ENCODE data around the gene GXYLT2. TPM values are rescaled to one million over a fixed set of nuclear protein-coding genes. Genes with fewer than 3 reads are reported as not detected.

GXYLT2 gene
- total RNA-seq, 2 donors from 2014 or later, result 5.2 to 5.6 TPM

DNA sequence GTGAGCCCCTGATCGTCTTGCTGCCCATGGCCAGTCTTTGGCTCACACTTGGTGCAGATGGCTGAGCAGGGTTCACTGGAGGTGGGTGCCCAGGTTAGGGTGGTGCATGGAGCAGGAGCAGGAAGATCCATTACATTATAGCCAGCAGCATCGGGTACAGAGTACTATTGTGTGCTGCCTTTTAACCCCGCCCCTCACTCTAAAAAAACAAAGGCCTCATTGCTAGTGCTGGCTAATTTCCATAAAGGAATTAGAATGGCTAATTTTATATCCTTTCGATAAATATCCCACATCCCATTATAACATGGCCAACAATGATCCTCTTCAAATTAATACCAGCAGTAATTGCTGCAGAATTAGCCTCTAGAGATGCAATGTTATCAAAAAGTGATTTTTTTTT is 63.0 kb downstream of the GXYLT2 start:
- Histone ChIP-seq H3K9me3 (no peaks in the 10 kb centered on the region), H3K27ac (no peak overlapping the region), H3K27me3 (no peaks in the 10 kb centered on the region), H3K4me3 (no peak overlapping the region), H3K36me3 (replicated peaks in 1 of 2; ENCODE audit: insufficient read depth in 1 of 2, low read depth in 2 of 2) (no peaks in the 10 kb centered on the region), H3K4me1 (no peaks in the 10 kb centered on the region)
- TF ChIP-seq POLR2A (IDR thresholded peaks at IDR 0.05), result no peak
- TF ChIP-seq, protein P1, sequence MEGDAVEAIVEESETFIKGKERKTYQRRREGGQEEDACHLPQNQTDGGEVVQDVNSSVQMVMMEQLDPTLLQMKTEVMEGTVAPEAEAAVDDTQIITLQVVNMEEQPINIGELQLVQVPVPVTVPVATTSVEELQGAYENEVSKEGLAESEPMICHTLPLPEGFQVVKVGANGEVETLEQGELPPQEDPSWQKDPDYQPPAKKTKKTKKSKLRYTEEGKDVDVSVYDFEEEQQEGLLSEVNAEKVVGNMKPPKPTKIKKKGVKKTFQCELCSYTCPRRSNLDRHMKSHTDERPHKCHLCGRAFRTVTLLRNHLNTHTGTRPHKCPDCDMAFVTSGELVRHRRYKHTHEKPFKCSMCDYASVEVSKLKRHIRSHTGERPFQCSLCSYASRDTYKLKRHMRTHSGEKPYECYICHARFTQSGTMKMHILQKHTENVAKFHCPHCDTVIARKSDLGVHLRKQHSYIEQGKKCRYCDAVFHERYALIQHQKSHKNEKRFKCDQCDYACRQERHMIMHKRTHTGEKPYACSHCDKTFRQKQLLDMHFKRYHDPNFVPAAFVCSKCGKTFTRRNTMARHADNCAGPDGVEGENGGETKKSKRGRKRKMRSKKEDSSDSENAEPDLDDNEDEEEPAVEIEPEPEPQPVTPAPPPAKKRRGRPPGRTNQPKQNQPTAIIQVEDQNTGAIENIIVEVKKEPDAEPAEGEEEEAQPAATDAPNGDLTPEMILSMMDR (IDR thresholded peaks at IDR 0.05), result no peak
- WGBS, 2 donors, result 69 to 82% methylated on average over 4 of the region's 4 CpGs
- no peak for ATAC-seq
- no peak for DNase-seq
- intact Hi-C loops (cut with DNase I), result no loop called here

GRCh38 chr3:72951259-72951722 is 63.4 kb downstream of the GXYLT2 start:
- intact Hi-C loops (cut with DNase I), result no loop called here
- H3K4me3 ChIP-seq, result no peak overlapping the region
- no peaks in the 10 kb centered on the region for H3K36me3 ChIP-seq (replicated peaks in 1 of 2; ENCODE audit: insufficient read depth in 1 of 2, low read depth in 2 of 2)
- H3K9me3 ChIP-seq, result no peaks in the 10 kb centered on the region
- H3K4me1 ChIP-seq, result no peaks in the 10 kb centered on the region
- no peak overlapping the region for H3K27ac ChIP-seq
- ATAC-seq (no peak), DNase-seq (no peak)
- TF ChIP-seq POLR2A (IDR thresholded peaks at IDR 0.05), result no peak
- TF ChIP-seq, protein P1 (IDR thresholded peaks at IDR 0.05), result no peak
- 72 to 91% methylated on average over 6 of the region's 6 CpGs for WGBS, 2 donors
- no peaks in the 10 kb centered on the region for H3K27me3 ChIP-seq

- H3K27ac ChIP-seq, result no peak overlapping the region
- peaks cover 9% of the 10 kb centered on the region for H3K4me1 ChIP-seq
- no peaks in the 10 kb centered on the region for H3K36me3 ChIP-seq (replicated peaks in 1 of 2; ENCODE audit: insufficient read depth in 1 of 2, low read depth in 2 of 2)
- intact Hi-C loops (cut with DNase I), result no loop called here
- no peak overlapping the region for H3K4me3 ChIP-seq
- WGBS, 2 donors, result 80 to 81% methylated on average over 7 of the region's 7 CpGs
- DNase-seq (no peak), ATAC-seq (no peak)
- no peaks in the 10 kb centered on the region for H3K27me3 ChIP-seq
- no peaks in the 10 kb centered on the region for H3K9me3 ChIP-seq
- TF ChIP-seq, protein P1 (IDR thresholded peaks at IDR 0.05), result no peak
Observed at GRCh38 chr3:72953325-72953956, 65.6 kb downstream of the GXYLT2 start.

GRCh38 chr3:72957297-72957696 is 69.5 kb downstream of the GXYLT2 start:
- peak; percentile 94 for ATAC-seq
- TF ChIP-seq, protein P1 (IDR thresholded peaks at IDR 0.05), result no peak
- peak in 1 of 3 donors; percentile 8 for TF ChIP-seq POLR2A (IDR thresholded peaks at IDR 0.05)
- peak overlapping the region in 3 of 4 donors; percentile 45 to 67 (median 61) for H3K27ac ChIP-seq
- peak; percentile 45 to 71 (median 52) for DNase-seq
- H3K36me3 ChIP-seq (replicated peaks in 1 of 2; ENCODE audit: insufficient read depth in 1 of 2, low read depth in 2 of 2), result no peaks in the 10 kb centered on the region
- peaks cover 27% of the 10 kb centered on the region for H3K4me1 ChIP-seq
- no peaks in the 10 kb centered on the region for H3K27me3 ChIP-seq
- WGBS, 2 donors, result 56 to 63% methylated on average over 8 of the region's 8 CpGs
- intact Hi-C loops (cut with DNase I), result no loop called here
- no peaks in the 10 kb centered on the region for H3K9me3 ChIP-seq
- H3K4me3 ChIP-seq, result no peak overlapping the region

DNA sequence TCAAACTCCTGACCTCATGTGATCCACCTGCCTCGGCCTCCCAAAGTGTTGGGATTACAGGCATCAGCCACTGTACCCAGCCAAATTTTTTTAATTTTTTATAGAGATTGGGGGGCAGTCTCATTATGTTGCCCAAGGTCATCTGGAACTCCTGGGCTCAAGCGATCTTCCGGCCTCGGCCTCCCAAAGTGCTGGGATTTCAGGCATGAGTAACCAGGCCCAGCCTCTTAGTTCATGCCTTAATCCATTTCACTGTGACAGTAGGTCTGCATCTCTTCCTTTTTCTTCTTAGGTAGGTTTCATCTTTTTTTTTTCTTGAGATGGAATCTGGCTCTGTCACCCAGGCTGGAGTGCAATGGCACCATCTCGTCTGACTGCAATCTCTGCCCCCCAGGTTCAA is 71.5 kb downstream of the GXYLT2 start:
- no peak for TF ChIP-seq POLR2A (IDR thresholded peaks at IDR 0.05)
- TF ChIP-seq, protein P1 (IDR thresholded peaks at IDR 0.05), result no peak
- Histone ChIP-seq H3K4me1 (peaks cover 27% of the 10 kb centered on the region), H3K9me3 (no peaks in the 10 kb centered on the region), H3K36me3 (replicated peaks in 1 of 2; ENCODE audit: insufficient read depth in 1 of 2, low read depth in 2 of 2) (no peaks in the 10 kb centered on the region), H3K27ac (no peak overlapping the region), H3K27me3 (no peaks in the 10 kb centered on the region), H3K4me3 (no peak overlapping the region)
- WGBS, 2 donors, result 88 to 92% methylated on average over 5 of the region's 5 CpGs
- DNase-seq (no peak), ATAC-seq (no peak)
- intact Hi-C loops (cut with DNase I), result no loop called here
